Left colon (tissue), 2 donors: ENCODE measurements around the gene KRT82. TPM values are rescaled to one million over a fixed set of nuclear protein-coding genes. Genes with fewer than 3 reads are reported as not detected.

Source experiments
- ATAC-seq: fragments of 200-7000 bp; cut with Tn5 transposase; one replicate; pipeline ENCODE4 v1.9.1; 2020; ENCODE audit warnings: mild to moderate bottlenecking, moderate library complexity
- DNase-seq, 2 donors: peaks; one replicate each; pipeline ENCODE4 v3.0.0-alpha.2; 2020
- intact Hi-C, 2 donors: fragments of 100-400 bp; cut with DNase I in 1 of 2; cut with micrococcal nuclease in 1 of 2; formaldehyde crosslinking; loops; one replicate each; pipeline versions ENCODE4 v1.11.2 to v1.14.0; 2022; cut with DNase I, micrococcal nuclease
- total RNA-seq, 2 donors: library from RNA; stranded (reverse); fragmentation: NEBNext Ultra II Directional; extraction: Animal tissue kit (Norgen Biotek cat#: 25700); gene quantifications; one replicate each; pipeline ENCODE4 v1.2.1, GENCODE V29; 2021
- donor health status: DM: no; HTN: no; CAD: no.
- donor health status: DM: yes; HTN: yes; CAD: no.

The KRT82 gene
- total RNA-seq, 2 donors from 2014 or later, result not detected

DNA sequence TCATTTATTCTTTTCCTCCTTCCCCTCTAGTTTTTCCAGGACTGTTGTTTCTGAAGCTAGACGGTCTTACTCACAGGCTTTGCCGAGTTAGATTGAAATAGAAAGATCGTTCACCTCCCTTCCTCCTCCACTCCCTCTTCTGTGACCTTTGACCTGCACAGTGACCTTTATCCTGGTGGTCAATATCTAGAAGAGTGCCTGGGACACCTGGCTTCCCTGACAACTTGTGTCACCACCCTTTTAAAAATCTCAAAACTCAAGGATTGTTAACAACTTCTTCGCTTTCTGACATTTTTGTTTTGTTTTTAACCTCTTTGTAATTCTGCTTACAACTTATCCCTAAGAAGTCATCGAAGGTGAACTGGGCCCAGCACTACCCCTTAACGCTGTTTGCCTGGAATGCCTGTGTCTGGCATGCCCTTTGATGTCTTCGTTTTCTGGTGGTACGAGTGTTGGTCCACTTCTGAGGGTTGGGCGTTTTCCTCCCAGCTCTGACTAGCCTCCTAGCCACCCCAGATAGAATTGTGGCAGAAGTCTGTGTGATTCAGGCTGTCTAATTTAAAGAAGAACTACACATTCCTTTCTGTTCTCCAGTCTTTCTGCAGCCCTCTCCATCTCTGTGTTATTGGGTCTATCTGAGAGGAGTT lies 30.8 kb upstream of the KRT82 start:
- DNase-seq (no peak), ATAC-seq (peak; percentile 45)
- intact Hi-C loops, result no loop called here

- intact Hi-C loops, result no loop called here
- no peak for ATAC-seq
- DNase-seq, result no peak
Measured at GRCh38 chr12:52436000-52436827, 30.1 kb upstream of the KRT82 start.

GRCh38 chr12:52435659-52435999 lies 29.5 kb upstream of the KRT82 start:
- ATAC-seq, result no peak
- intact Hi-C loops, result no loop called here
- no peak for DNase-seq

- ATAC-seq (peak; percentile 80), DNase-seq (no peak)
- intact Hi-C loops, result no loop called here
Measured at GRCh38 chr12:52434760-52435530, 28.8 kb upstream of the KRT82 start.

DNA sequence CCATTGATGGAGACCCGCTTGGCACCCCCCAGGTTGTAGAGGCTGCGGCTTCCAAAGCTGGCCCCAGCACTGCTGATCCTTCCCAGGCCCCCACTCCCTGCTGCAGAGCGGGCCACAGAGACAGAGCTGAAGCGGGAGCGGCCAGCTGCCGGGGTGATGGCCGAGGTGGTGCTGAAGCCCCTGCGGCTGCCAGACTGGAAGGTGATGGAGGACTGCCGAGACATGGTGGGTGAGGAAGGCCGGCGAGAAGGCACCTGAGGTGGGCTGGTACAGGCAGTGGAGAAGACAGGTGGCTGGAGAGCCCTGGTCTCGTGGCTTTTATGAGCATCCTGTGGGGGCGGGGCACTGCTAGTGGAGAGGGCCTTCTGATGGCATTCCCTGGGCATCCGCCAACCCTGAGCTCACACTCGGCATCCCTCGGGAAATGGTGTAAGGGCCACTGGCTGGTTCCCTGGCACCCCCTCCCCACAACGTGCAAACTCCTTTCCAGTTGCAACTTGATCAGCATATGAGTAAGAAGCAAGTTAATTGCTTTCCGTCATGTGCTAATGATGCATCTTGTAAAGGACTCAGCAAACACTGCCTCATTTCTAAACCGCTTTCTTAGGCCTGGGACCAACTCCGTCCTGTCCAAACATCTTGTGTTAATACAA lies 28.1 kb upstream of the KRT82 start, which contains the start of gene KRT75:
TSS of gene KRT75 (minus strand) at position 291 of the 653 bp plus-strand sequence. CDS start at position 224, 67 bp downstream.
- intact Hi-C loops, result no loop called here

DNA sequence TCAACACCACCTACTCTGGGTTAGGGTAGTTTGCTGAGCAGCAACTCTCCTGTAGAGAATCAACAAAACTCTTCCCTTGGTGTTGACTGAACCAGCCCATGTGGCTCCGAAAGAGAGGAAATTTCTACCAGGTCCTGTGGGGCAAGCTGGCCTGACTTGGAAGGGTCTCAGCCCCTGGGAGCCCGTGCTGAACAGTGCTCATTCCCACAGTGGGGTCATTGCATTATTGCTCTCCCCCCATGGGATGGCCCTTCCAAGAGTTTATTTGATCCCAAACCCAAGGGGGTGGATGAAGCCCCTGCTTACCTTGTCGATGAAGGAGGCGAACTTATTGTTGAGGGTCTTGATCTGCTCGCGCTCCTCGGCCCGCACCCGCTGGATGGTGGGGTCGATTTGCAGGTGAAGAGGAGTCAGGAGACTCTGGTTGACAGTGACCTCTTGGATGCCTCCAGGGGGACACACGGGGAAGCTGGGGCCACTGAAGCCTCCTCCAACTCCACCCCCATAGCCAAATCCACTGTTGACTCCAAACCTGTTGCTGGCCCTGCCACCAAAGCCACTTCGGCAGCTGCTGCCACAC lies 27.5 kb upstream of the KRT82 start:
- no peak for ATAC-seq
- intact Hi-C loops, result no loop called here
- peak in 1 of 2 donors; percentile 6 for DNase-seq

More for the DNA sequence above, 28.1 kb upstream of the KRT82 start, which contains the start of gene KRT75:
- ATAC-seq (peak; percentile 15), DNase-seq (peak; percentile 21 to 24)

DNA sequence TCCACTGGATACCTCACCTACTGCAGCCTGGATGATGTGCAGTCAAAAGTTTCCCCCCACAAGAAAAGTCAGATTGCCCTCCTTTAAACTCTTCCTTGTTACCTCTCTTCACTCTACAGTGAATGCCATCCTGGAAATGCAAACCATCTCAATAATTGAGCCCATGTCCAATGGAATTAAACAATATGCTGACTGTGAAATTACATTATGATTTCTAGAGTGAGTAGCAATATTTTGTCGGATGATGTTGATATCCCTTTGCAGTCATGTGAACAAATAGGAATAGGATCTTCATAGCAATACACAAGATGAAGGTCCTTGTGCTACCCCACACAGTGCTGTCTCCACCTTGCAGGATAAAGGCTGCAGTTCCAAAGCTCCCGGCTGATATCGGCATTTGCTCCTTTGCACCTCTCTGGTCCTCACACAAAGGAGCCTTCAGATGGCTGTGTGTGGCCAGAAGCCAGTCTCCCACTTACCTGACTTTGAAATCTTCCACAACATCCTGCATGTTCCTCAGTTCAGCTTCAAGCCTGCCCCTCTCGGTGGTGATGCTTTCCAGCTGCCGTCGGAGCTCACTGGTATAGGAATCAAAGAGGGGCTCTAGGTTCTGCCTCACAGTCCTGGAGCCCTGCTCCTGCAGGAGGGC lies 26.5 kb upstream of the KRT82 start:
- intact Hi-C loops, result no loop called here
- ATAC-seq, result no peak
- DNase-seq, result no peak

DNA sequence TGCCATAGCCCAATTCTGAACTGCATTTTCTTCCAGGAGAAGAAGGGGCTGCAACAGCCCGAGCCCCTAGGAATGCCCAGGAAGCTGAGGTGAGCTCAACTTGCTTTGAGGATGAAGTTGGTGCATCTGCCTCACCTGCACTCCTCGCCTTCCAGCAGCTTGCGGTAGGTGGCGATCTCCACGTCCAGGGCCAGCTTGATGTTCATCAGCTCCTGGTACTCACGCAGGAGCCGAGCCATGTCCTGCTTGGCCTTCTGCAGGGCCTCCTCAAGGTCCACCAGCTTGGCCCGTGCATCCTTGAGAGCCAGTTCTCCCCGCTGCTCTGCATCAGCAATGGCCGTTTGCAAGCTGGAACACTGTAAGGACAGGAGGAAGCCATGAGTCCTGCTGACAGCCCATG lies 22.0 kb upstream of the KRT82 start:
- intact Hi-C loops, result no loop called here
- DNase-seq (no peak), ATAC-seq (no peak)

GRCh38 chr12:52427083-52427482 lies 20.9 kb upstream of the KRT82 start:
- no peak for ATAC-seq
- no peak for DNase-seq
- intact Hi-C loops, result no loop called here

- DNase-seq (no peak), ATAC-seq (no peak)
Measured at GRCh38 chr12:52426034-52426433, 19.9 kb upstream of the KRT82 start.

GRCh38 chr12:52425466-52425865 lies 19.3 kb upstream of the KRT82 start:
- intact Hi-C loops, result no loop called here
- no peak for DNase-seq
- ATAC-seq, result no peak

More at GRCh38 chr12:52426034-52426433, 19.9 kb upstream of the KRT82 start:
- intact Hi-C loops, result no loop called here

GRCh38 chr12:52423661-52424500 lies 17.7 kb upstream of the KRT82 start:
- intact Hi-C loops, result no loop called here
- DNase-seq (no peak), ATAC-seq (no peak)

DNA sequence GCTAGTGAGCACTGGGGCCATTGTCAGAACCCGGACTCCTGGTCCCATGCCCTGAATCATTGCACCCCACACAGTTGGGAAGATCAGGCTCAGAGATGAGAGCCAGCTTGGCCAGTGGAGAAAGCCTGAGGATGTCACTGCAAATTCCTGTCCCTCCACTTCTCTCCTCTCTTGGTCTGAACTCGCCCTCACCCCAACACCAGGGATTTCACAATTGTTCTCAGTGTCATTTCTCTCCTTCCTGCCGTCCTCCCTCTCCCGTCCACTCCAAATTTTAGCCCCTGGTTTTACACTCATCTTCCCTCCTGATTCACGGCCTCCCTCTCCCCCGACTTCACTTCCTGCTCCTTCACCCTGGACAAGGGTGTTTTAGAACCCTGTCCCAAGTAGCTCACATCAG lies 16.9 kb upstream of the KRT82 start:
- no peak for DNase-seq
- intact Hi-C loops, result no loop called here
- no peak for ATAC-seq

DNA sequence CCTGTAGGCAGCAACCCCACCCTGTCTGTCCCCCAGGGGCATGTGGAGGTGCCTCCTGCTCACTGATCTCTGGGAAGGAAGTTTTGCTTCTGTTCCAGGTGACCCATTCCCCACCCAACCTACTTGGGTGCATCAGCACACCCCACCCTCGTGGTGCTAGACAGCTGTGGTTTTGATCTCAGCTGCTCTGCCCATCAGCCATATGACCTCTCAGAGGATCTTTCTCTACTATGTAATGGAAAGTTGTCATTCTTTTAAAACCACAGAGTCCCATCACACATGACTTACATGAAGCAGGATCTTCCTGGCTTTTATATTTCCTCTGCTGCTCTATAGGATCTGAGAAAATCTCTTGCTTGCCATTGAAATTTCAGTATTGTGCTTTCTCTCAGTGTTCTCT lies 13.5 kb upstream of the KRT82 start:
- intact Hi-C loops, result no loop called here
- ATAC-seq (no peak), DNase-seq (no peak)

DNA sequence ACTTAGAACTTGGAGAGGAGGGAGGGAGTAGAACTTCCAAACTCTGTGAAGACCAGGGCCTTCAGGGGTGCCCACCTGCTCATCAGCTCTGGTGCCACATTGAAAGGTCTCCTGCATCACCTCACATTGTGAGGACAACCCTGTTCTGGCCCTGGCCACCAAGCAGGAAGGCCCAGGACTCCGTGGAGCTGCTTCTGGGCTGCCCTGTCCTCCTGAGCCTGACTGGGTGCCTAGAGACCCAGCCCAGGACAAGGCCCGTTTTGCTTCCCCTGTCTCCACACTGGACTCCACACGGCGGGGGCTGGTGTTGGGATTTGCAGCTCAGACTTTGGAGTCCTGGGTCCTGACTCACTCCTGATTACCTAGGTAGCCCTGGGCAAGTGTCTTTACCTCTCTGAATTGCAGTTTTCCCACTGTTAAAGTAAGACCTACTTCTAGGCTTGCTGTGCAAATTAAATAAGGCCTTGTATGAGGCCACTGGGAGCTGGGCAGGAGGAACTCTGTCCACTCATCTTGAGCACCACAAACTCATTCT lies 12.5 kb upstream of the KRT82 start:
- ATAC-seq (no peak), DNase-seq (no peak)
- intact Hi-C loops, result no loop called here

DNA sequence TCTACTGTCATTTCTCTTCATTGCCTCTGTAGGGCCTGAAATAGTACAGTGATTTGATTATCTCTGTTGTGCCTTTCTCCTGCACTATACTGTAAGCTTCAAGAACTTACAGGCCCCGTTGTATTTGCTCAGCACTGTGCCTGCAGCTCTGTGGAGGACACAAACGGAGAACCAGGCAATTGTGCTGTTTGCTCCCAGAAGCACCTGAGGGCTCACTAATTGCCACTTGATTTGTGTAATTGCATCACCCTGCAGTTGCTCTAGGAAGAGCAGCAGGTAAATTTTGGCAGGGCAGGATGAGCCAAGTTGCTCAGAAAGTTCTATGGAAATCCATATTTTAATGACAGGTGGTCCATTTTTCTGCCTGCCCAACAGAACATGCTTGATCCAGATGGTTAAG lies 11.6 kb upstream of the KRT82 start:
- ATAC-seq (no peak), DNase-seq (no peak)
- intact Hi-C loops, result no loop called here

GRCh38 chr12:52416795-52417194 lies 10.7 kb upstream of the KRT82 start:
- no peak for DNase-seq
- ATAC-seq, result no peak
- intact Hi-C loops, result no loop called here
